Glutamatergic neuron (in vitro differentiated cells): Measurements from ENCODE around the gene AGAP1. TPM values are rescaled to one million over a fixed set of nuclear protein-coding genes. Genes with fewer than 3 reads are reported as not detected.

ENCODE experiments used
- DNase-seq: peaks from one replicate; pipeline ENCODE4 v3.0.0; 2022
- H3K27ac Mint-ChIP-seq: one replicate; pipeline ENCODE4 v1.8.0; 2020; ENCODE audit warnings: mild to moderate bottlenecking, mixed read lengths, inconsistent platforms; ENCODE audit not compliant: unreplicated experiment
- H3K27me3 Mint-ChIP-seq: one replicate; pipeline ENCODE4 v1.8.0; 2020; ENCODE audit warnings: mild to moderate bottlenecking, moderate library complexity, mixed read lengths, inconsistent platforms; ENCODE audit not compliant: unreplicated experiment
- H3K36me3 Mint-ChIP-seq: one replicate; pipeline ENCODE4 v1.8.0; 2020; ENCODE audit warnings: mild to moderate bottlenecking, mixed read lengths, inconsistent platforms; ENCODE audit not compliant: unreplicated experiment
- H3K4me1 Mint-ChIP-seq: one replicate; pipeline ENCODE4 v1.8.0; 2020; ENCODE audit warnings: mild to moderate bottlenecking, low read depth, mixed read lengths, inconsistent platforms; ENCODE audit not compliant: unreplicated experiment
- H3K4me3 Mint-ChIP-seq: one replicate; pipeline ENCODE4 v1.8.0; 2020; ENCODE audit warnings: mild to moderate bottlenecking, mixed read lengths, inconsistent platforms; ENCODE audit not compliant: unreplicated experiment
- H3K9me3 Mint-ChIP-seq: one replicate; pipeline ENCODE4 v1.8.0; 2020; ENCODE audit warnings: mild to moderate bottlenecking, moderate library complexity, mixed read lengths, inconsistent platforms; ENCODE audit not compliant: unreplicated experiment
- total RNA-seq: library from RNA; stranded (reverse); fragmentation: NEBNext Ultra II Directional; extraction: Animal tissue kit (Norgen Biotek cat#: 25700); gene quantifications from one replicate; pipeline ENCODE4 v1.2.1, GENCODE V29; 2021; ENCODE audit not compliant: unreplicated experiment
- TF ChIP-seq, protein P1 (sequence below): fragments of 200-600 bp; sonication (generic); IDR thresholded peaks from one replicate; pipeline ENCODE4 v1.5.0; 2021; ENCODE audit not compliant: partially characterized antibody, unreplicated experiment

The AGAP1 gene
- total RNA-seq, 1 donor from 2014 or later = 153 TPM

- H3K4me1 Mint-ChIP-seq = peaks cover 76% of the 10 kb centered on the region
- H3K27ac Mint-ChIP-seq = peak overlapping the region; percentile 99
Measured at GRCh38 chr2:235611349-235611748, 117.5 kb downstream of the AGAP1 start.

GRCh38 chr2:235611756-235612155 is 117.9 kb downstream of the AGAP1 start:
- no peak for DNase-seq
- Mint-ChIP-seq H3K4me1 (peaks cover 79% of the 10 kb centered on the region), H3K9me3 (peaks cover 38% of the 10 kb centered on the region), H3K27ac (peak overlapping the region; percentile 99), H3K36me3 (no peaks in the 10 kb centered on the region), H3K27me3 (peaks cover 20% of the 10 kb centered on the region), H3K4me3 (peak overlapping the region; percentile 78)
- TF ChIP-seq, protein P1, sequence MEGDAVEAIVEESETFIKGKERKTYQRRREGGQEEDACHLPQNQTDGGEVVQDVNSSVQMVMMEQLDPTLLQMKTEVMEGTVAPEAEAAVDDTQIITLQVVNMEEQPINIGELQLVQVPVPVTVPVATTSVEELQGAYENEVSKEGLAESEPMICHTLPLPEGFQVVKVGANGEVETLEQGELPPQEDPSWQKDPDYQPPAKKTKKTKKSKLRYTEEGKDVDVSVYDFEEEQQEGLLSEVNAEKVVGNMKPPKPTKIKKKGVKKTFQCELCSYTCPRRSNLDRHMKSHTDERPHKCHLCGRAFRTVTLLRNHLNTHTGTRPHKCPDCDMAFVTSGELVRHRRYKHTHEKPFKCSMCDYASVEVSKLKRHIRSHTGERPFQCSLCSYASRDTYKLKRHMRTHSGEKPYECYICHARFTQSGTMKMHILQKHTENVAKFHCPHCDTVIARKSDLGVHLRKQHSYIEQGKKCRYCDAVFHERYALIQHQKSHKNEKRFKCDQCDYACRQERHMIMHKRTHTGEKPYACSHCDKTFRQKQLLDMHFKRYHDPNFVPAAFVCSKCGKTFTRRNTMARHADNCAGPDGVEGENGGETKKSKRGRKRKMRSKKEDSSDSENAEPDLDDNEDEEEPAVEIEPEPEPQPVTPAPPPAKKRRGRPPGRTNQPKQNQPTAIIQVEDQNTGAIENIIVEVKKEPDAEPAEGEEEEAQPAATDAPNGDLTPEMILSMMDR = no peak

More at GRCh38 chr2:235611349-235611748, 117.5 kb downstream of the AGAP1 start:
- Mint-ChIP-seq H3K4me3 (peak overlapping the region; percentile 61), H3K36me3 (no peaks in the 10 kb centered on the region), H3K27me3 (peaks cover 20% of the 10 kb centered on the region), H3K9me3 (peaks cover 38% of the 10 kb centered on the region)
- no peak for DNase-seq
- TF ChIP-seq, protein P1 = no peak

DNA sequence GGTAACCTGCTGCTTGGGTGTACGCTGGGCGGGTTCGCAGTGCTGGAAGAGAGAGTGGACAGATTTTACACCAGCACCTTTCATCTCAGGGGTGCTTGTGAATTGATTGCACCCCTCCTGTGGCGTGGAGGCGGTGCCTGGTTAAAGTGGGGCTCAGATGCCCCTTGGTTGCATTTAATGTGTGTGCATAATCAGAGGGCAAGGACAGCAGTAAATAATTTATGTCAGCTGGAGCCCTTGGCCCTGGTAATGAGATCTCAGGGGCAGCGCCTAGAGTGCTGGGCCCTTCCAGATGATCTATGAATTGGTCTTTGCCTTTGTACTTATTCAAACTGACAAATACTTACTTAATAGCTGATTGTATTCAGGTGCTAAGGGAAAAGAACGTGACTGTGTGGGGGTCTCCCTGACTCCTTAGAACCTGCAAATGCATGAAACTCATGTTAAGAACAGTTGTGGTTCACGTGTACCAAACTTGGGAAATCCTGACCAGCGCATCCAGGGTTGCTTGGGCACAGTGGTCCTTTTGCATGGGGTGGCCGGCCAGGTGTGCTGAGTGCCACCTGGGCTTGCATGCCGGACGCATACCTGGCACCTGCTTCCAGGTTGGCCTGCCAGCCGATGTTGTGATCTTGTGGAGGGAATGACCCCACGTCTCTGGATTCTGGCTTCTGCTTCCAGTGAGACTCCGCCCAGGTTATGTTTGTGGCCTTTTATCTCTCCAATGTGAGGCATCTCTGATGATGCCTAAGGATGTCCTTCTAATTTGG is 118.5 kb downstream of the AGAP1 start:
- TF ChIP-seq, protein P1 = no peak
- H3K27ac Mint-ChIP-seq = peak overlapping the region; percentile 99
- H3K9me3 Mint-ChIP-seq = peaks cover 38% of the 10 kb centered on the region
- H3K36me3 Mint-ChIP-seq = no peaks in the 10 kb centered on the region
- no peak for DNase-seq
- peaks cover 20% of the 10 kb centered on the region for H3K27me3 Mint-ChIP-seq
- peak overlapping the region; percentile 78 for H3K4me3 Mint-ChIP-seq
- peaks cover 80% of the 10 kb centered on the region for H3K4me1 Mint-ChIP-seq

- H3K27ac Mint-ChIP-seq = peak overlapping the region; percentile 99
Measured at GRCh38 chr2:235613649-235614048, 119.8 kb downstream of the AGAP1 start.

More at GRCh38 chr2:235613649-235614048, 119.8 kb downstream of the AGAP1 start:
- H3K4me1 Mint-ChIP-seq = peaks cover 75% of the 10 kb centered on the region
- H3K9me3 Mint-ChIP-seq = peaks cover 38% of the 10 kb centered on the region
- peak overlapping the region; percentile 85 for H3K4me3 Mint-ChIP-seq
- DNase-seq = peak; percentile 68
- peaks cover 20% of the 10 kb centered on the region for H3K27me3 Mint-ChIP-seq
- H3K36me3 Mint-ChIP-seq = no peaks in the 10 kb centered on the region
- TF ChIP-seq, protein P1 = no peak
